ENCODE measurements around the gene PRDM5. TPM values are rescaled to one million over a fixed set of nuclear protein-coding genes. Genes with fewer than 3 reads are reported as not detected.

Gene PRDM5
- total and polyA plus RNA-seq, 2 donors from 2014 or later: 2.6 to 9.1 TPM

- intact Hi-C loops (cut with DNase I): no loop called here
- Histone ChIP-seq H3K36me3 (ENCODE audit: control insufficient read depth in 2 of 3, insufficient read depth in 3 of 3, low read length in 3 of 3) (no peaks in the 10 kb centered on the region), H3K9me3 (ENCODE audit: control insufficient read depth in 2 of 3, insufficient read depth in 1 of 3, low read length in 3 of 3) (no peaks in the 10 kb centered on the region), H3K4me3 (ENCODE audit: low read length in 3 of 3) (no peak overlapping the region), H3K27ac (ENCODE audit: low read depth in 2 of 2, low read length in 2 of 2) (no peak overlapping the region), H3K9ac (ENCODE audit: low read length in 3 of 3) (no peak overlapping the region), H3K27me3 (ENCODE audit: control insufficient read depth, insufficient read depth, low read length) (no peaks in the 10 kb centered on the region), H3K4me1 (ENCODE audit: control insufficient read depth in 2 of 3, insufficient read depth in 2 of 3, low read depth in 1 of 3, low read length in 3 of 3) (no peaks in the 10 kb centered on the region)
- FAIRE-seq: no peak
- DNase-seq: no peak
- no peak for TF ChIP-seq CTCF (IDR thresholded peaks at IDR 0.05; ENCODE audit: borderline replicate concordance, extremely low read depth, insufficient read depth)
Measured at GRCh38 chr4:120773641-120774040, 148.9 kb downstream of the PRDM5 start.

GRCh38 chr4:120771907-120772306 is 150.6 kb downstream of the PRDM5 start:
- Histone ChIP-seq H3K4me1 (ENCODE audit: control insufficient read depth in 2 of 3, insufficient read depth in 2 of 3, low read depth in 1 of 3, low read length in 3 of 3) (no peaks in the 10 kb centered on the region), H3K36me3 (ENCODE audit: control insufficient read depth in 2 of 3, insufficient read depth in 3 of 3, low read length in 3 of 3) (no peaks in the 10 kb centered on the region), H3K27me3 (ENCODE audit: control insufficient read depth, insufficient read depth, low read length) (no peaks in the 10 kb centered on the region), H3K9me3 (ENCODE audit: control insufficient read depth in 2 of 3, insufficient read depth in 1 of 3, low read length in 3 of 3) (no peaks in the 10 kb centered on the region), H3K4me3 (ENCODE audit: low read length in 3 of 3) (no peak overlapping the region), H3K9ac (ENCODE audit: low read length in 3 of 3) (no peak overlapping the region), H3K27ac (ENCODE audit: low read depth in 2 of 2, low read length in 2 of 2) (no peak overlapping the region)
- no peak for TF ChIP-seq CTCF (IDR thresholded peaks at IDR 0.05; ENCODE audit: borderline replicate concordance, extremely low read depth, insufficient read depth)
- no peak for FAIRE-seq
- no peak for DNase-seq
- intact Hi-C loops (cut with DNase I): no loop called here

- Histone ChIP-seq H3K27ac (ENCODE audit: low read depth in 2 of 2, low read length in 2 of 2) (no peak overlapping the region), H3K4me1 (ENCODE audit: control insufficient read depth in 2 of 3, insufficient read depth in 2 of 3, low read depth in 1 of 3, low read length in 3 of 3) (no peaks in the 10 kb centered on the region), H3K36me3 (ENCODE audit: control insufficient read depth in 2 of 3, insufficient read depth in 3 of 3, low read length in 3 of 3) (no peaks in the 10 kb centered on the region), H3K9ac (ENCODE audit: low read length in 3 of 3) (no peak overlapping the region), H3K9me3 (ENCODE audit: control insufficient read depth in 2 of 3, insufficient read depth in 1 of 3, low read length in 3 of 3) (no peaks in the 10 kb centered on the region), H3K4me3 (ENCODE audit: low read length in 3 of 3) (no peak overlapping the region), H3K27me3 (ENCODE audit: control insufficient read depth, insufficient read depth, low read length) (no peaks in the 10 kb centered on the region)
- DNase-seq (no peak), FAIRE-seq (peak; percentile 95)
- no peak for TF ChIP-seq CTCF (IDR thresholded peaks at IDR 0.05; ENCODE audit: borderline replicate concordance, extremely low read depth, insufficient read depth)
- intact Hi-C loops (cut with DNase I): no loop called here
Measured at GRCh38 chr4:120770897-120771296, 151.6 kb downstream of the PRDM5 start.

GRCh38 chr4:120769227-120769626 is 153.3 kb downstream of the PRDM5 start:
- no peak for FAIRE-seq
- Histone ChIP-seq H3K9ac (ENCODE audit: low read length in 3 of 3) (no peak overlapping the region), H3K4me3 (ENCODE audit: low read length in 3 of 3) (no peak overlapping the region), H3K9me3 (ENCODE audit: control insufficient read depth in 2 of 3, insufficient read depth in 1 of 3, low read length in 3 of 3) (no peaks in the 10 kb centered on the region), H3K27ac (ENCODE audit: low read depth in 2 of 2, low read length in 2 of 2) (no peak overlapping the region), H3K4me1 (ENCODE audit: control insufficient read depth in 2 of 3, insufficient read depth in 2 of 3, low read depth in 1 of 3, low read length in 3 of 3) (peaks cover 0 to 4% (median 0%) of the 10 kb centered on the region in 3 donors), H3K36me3 (ENCODE audit: control insufficient read depth in 2 of 3, insufficient read depth in 3 of 3, low read length in 3 of 3) (no peaks in the 10 kb centered on the region), H3K27me3 (ENCODE audit: control insufficient read depth, insufficient read depth, low read length) (no peaks in the 10 kb centered on the region)
- peak in 2 of 5 donors; percentile 28 for DNase-seq
- intact Hi-C loops (cut with DNase I): no loop called here
- TF ChIP-seq CTCF (IDR thresholded peaks at IDR 0.05; ENCODE audit: borderline replicate concordance, extremely low read depth, insufficient read depth): no peak
